GM18909 (cell line): ENCODE data around the gene LBHD1.
"Not testable (repeated sequence)": the region's sequence is repeated elsewhere in the genome, so short reads cannot be mapped to it uniquely, and the experiment has no call there.

Source experiments
- ATAC-seq: cut with Tn5 transposase; IDR thresholded peaks from one replicate; pipeline ENCODE4 v1.9.1; 2021; ENCODE audit warnings: mild to moderate bottlenecking; ENCODE audit not compliant: unreplicated experiment, poor library complexity

The LBHD1 gene

GRCh38 chr11:62694455-62695167 is 22.5 kb upstream of the LBHD1 start:
- no peak for ATAC-seq

- ATAC-seq, result not testable (repeated sequence)
These were observed 21.6 kb upstream of the LBHD1 start for GRCh38 chr11:62693624-62694023.

GRCh38 chr11:62689421-62690183 is 17.5 kb upstream of the LBHD1 start, which contains the start of gene LRRN4CL:
Gene LRRN4CL (minus strand): TSS chr11:62689530. CDS start chr11:62688508, 1,022 bp downstream.
- ATAC-seq, result no peak

DNA sequence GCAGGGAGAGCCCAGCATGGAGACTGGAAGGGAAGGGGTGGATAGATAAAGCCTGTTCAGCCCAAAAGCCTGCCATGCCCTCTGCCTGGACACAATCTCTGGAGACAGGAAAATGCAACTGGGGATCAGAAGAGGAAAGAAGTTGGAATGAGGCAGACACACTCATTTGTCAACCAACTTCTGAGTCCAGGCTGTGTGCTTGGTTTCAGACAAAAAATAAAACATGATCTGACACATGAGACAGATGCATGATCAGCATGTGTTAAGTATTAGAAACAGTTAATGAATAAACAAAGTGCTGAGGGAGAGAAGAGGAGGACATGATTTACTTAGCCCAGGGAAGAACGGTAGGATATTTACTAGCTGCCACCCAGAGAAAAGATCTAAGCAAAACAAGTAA is 16.4 kb upstream of the LBHD1 start:
- no peak for ATAC-seq

- ATAC-seq, result no peak
These were observed 15.7 kb upstream of the LBHD1 start for GRCh38 chr11:62687508-62688396.

DNA sequence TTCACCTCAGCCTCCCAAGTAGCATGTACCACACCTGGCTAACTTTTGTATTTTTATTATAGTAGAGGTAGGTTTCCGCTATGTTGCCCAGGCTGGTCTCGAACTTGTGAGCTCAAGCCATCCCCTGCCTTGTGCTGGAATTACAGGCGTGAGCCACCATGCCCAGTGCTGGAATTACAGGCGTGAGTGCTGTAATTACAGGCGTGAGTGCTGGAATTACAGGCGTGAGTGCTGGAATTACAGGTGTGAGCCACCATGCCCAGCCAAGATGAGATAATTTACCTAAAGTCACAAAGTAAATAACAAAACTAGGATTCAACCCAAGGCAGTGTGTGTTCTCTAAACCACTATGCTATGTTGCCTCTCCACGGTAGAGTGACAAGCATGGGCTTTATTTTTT is 10.5 kb upstream of the LBHD1 start:
- no peak for ATAC-seq

- ATAC-seq, result no peak
These were observed 8.8 kb upstream of the LBHD1 start for GRCh38 chr11:62680825-62681240.

DNA sequence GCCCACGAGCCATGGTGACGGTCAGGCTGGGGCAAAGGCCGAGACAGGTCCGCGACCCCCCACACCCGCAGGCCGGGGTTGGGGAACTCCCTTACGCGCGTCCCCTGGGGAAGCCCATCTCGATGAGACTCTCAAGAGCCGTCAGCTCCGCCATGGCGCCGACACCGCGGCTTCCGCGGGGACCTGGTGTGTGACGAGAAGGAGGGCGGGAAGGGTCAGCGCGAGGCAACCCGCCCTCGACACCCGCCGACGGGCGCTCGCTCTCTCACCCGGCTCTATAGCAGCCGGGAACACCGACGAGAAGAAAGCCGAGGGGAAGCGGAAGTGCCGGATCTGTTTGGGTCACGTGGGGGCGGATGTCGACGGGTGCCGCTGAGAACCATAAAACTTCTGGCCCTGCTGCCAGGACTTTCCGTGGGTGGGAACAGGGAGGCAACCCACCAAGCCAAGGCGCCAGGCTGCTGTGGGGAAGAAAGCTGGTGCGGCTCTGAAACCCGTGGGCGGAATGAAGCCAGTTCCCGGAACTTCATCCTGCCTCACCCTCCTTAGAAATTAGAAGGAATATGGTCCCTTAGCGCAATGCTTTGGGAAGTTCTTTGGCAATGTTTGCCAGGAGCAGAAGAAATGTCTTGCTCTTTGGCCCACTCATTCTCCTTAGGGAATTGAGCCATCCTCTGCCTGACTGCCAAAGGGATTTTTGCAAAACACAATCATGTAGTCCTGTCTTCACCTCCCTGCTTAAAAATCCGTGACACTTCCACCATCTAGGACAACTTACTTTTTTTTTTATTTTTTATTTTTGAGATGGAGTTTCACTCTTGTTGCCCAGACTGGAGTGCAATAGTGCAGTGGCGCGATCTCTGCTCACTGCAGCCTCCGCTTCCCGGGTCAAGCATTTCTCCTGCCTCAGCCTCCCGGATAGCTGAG is 7.0 kb upstream of the LBHD1 start, which contains the start of gene UBXN1:
Gene UBXN1, minus strand, starts transcription at position 304 of the 927 bp plus-strand sequence. Its CDS starts 150 bp downstream, at position 154.
- ATAC-seq, result peak; percentile 69

DNA sequence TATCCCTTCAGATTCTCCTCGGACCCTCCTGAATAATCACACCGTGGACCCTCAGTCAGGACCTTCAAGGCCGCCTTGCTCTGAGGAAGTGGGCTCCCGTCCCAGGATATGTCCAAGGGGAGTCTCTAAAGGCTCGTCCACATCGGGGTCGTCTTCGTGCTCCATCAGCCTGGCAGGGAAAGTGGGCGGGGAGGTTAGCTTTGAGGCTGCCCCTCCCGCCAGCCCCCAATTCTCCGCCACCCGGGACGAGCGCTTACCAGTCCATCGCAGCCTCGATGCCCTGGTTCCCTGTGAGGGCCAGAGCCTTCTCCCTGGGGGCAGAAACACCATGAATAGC is 6.3 kb upstream of the LBHD1 start:
- ATAC-seq, result no peak

DNA sequence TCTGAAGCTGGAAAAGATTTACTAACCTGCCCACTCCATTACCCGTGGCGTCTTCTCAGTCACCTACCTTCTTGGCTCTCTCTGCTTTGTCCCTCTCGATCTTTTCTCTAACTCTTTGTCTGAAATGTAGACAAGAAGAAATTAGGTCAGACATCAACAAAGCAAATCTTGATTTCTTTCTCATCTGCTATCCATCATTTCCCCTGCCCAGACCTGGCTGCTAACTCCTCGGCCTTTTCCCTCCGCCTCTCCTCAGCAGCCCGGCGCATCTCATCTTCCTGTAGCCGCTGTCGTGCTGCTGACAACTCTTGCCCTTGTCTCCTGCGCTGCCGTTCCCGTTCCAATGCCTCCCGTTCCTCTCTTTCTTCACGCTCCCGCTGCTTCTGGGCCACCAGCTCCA is 5.6 kb upstream of the LBHD1 start:
- no peak for ATAC-seq

DNA sequence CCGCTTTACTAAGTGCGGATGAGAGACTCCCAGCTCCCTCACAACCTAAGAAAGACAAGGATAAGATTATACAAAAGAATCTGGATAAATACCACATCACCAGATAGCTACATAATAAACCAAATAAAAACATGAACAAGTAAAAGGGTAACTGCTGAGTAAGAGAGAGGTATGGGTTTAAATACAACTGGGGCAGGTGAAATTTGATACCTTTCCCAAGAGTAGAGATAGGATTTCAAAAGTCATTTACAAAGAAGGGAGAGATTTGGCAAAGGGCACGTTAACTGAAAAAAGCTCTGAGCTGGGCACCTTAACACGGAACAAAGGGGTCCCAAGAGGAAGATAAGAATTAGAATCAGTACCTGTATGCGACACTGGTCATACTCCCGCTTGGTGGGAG is 5.1 kb upstream of the LBHD1 start:
- ATAC-seq, result no peak

DNA sequence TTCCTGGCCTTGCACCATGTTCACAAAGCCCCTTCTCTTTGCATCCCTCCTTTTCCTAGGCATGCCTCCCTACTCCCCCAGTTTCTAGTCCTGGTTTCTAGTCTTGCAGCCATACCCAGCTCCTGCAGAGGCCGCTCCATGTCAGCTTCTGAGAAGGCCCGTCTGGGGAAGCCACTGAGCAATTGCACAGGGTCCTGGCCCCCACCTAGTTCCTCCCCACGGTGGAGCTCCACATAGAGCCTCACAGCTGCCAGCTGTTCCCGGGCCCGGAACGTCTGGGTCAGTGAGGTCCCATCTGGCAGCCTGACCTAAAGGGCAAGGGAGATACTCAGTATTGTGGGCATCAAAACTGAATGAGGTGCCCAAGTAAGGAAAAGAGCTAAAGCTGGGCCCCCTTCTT is 4.6 kb upstream of the LBHD1 start:
- no peak for ATAC-seq

DNA sequence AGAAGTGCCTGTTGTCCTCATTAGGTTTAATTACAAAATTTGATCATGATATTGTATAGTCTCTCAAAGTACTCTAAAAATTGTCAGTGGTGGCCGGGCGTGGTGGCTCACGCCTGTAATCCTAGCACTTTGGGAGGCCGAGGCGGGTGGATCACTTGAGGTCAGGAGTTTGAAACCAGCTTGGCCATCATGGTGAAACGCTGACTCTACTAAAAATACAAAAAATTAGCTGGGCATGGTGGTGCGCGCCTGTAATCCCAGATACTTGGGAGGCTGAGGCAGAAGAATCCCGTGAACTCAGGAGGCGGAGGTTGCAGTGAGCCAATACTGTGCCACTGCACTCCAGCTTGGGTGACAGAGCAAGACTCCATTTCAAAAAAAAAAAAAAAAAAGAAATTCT is 3.3 kb upstream of the LBHD1 start:
- ATAC-seq, result not testable (repeated sequence)

DNA sequence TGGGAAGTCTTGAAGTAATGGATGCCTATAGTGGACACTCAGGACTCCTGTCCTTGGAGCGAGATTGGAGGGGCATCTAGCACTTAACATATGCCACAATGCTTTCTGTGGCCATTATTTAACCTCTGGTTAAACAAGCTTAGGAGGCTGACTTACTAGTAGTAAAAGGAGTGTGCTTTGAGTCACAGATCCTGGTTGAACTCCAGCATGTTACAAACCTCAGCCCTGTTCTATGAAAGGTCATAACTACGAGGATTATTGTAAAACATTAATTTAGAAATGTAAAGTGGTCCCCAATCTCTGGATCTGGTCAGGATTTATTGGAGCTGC is 1.1 kb upstream of the LBHD1 start:
- ATAC-seq, result no peak

DNA sequence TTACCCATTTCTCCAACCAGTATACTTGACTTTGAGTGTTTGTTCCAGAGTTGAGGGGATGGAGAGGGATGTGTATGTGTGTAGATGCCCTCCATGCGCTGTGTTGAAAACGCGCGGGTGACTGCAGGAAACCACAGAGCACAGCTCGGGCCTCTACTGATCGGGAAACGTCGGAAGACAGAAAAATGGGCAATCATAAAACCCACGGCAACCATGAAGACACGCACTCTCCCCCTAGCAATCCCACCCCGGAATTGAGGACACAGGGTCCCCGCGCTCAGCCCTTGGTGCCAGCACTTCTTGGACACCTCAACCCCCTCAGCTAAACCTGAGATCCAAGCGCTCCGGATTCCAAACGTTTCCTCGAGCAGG is 845 bp downstream of the LBHD1 start:
- peak; percentile 9 for ATAC-seq

DNA sequence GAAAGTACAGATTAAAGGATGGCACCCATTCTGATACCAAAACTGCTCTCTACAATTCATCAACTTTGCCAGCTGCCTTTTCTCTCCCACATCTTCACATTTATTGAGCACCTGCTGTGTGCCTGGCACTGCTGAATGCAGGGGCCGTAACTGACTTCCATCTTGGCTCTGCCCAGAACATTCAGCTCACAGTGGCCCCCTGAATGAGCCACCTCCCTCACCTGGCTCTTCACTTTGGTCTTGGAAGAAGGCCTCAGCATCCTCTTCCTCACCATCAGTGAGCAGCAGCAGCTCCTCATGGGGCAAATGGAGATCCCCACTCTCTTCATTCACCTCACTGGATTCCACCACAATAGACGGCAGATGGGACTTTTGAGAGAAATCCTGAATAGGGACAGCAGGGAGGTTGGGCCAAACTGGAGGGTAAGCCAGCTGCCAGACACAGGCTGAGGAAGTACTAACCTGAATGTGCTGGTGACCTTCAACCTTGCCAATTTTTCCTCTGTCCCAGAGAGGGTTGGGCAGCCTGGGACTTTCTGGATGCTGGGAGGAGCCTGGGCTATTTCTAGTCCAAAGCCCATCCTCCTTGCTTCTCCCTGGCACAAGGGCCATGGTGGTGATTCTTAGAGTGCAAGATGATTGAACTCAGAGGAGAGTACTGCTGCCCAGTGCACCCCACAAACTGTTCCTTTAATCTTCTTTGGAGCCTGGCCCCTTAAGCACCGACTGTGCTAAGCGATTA is 2.5 kb downstream of the LBHD1 start:
- ATAC-seq, result no peak

GRCh38 chr11:62667460-62667859 is 4.6 kb downstream of the LBHD1 start:
- ATAC-seq, result no peak

GRCh38 chr11:62666259-62666926 is 5.7 kb downstream of the LBHD1 start:
- no peak for ATAC-seq
